AG09309 (cell line): ENCODE results near the gene TEX53.

Experiments
- DNase-seq: peaks from one replicate; pipeline ENCODE4 v3.0.0-alpha.2; 2010; ENCODE audit warnings: low read depth
- H3K4me3 ChIP-seq: 2 replicates; pipeline ENCODE4 v1.5.1; 2011; ENCODE audit warnings: mild to moderate bottlenecking, low read depth, low read length, moderate library complexity; ENCODE audit not compliant: control insufficient read depth
- TF ChIP-seq, protein P1 (sequence below): IDR thresholded peaks from 2 replicates; pipeline ENCODE4 v1.5.1; 2011; ENCODE audit warnings: mild to moderate bottlenecking, low read depth, low read length, inconsistent platforms; ENCODE audit not compliant: insufficient read depth, control insufficient read depth; ENCODE audit errors: missing control alignments

TEX53 gene

GRCh38 chr9:114606597-114607207 is 50.9 kb downstream of the TEX53 start:
- H3K4me3 ChIP-seq = no peak overlapping the region
- TF ChIP-seq, protein P1, sequence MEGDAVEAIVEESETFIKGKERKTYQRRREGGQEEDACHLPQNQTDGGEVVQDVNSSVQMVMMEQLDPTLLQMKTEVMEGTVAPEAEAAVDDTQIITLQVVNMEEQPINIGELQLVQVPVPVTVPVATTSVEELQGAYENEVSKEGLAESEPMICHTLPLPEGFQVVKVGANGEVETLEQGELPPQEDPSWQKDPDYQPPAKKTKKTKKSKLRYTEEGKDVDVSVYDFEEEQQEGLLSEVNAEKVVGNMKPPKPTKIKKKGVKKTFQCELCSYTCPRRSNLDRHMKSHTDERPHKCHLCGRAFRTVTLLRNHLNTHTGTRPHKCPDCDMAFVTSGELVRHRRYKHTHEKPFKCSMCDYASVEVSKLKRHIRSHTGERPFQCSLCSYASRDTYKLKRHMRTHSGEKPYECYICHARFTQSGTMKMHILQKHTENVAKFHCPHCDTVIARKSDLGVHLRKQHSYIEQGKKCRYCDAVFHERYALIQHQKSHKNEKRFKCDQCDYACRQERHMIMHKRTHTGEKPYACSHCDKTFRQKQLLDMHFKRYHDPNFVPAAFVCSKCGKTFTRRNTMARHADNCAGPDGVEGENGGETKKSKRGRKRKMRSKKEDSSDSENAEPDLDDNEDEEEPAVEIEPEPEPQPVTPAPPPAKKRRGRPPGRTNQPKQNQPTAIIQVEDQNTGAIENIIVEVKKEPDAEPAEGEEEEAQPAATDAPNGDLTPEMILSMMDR = no peak
- peak; percentile 84 for DNase-seq
